HG02885 (cell line): Measurements from ENCODE around the gene ATXN2L.
"Not testable (repeated sequence)": the region's sequence is repeated elsewhere in the genome, so short reads cannot be mapped to it uniquely, and the experiment has no call there.

Experiments used
- ATAC-seq: cut with Tn5 transposase; IDR thresholded peaks from one replicate; pipeline ENCODE4 v1.9.1; 2021; ENCODE audit warnings: mild to moderate bottlenecking; ENCODE audit not compliant: unreplicated experiment, poor library complexity

Gene ATXN2L

GRCh38 chr16:28866454-28866804, 43.6 kb downstream of the ATXN2L start:
- no peak for ATAC-seq

DNA sequence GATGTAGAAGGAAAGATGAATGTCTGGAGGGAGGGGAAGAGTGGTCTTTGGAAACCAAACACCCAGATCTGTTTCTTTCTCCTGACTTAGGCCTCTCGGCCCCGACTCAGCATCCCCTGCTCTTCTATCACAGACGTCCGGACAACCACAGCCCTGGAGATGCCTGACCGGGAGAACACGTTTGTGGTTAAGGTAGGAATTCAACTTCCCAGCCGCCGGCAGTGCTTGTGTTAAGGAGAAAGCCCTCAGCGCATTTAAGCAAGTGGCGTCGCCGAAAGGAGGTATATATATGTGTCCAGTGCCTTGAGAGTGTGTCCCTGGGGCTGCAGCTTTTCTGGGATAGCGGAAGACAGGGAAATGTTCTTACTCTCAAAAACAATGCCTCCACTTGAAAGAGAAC, 44.4 kb downstream of the ATXN2L start:
- ATAC-seq = no peak

DNA sequence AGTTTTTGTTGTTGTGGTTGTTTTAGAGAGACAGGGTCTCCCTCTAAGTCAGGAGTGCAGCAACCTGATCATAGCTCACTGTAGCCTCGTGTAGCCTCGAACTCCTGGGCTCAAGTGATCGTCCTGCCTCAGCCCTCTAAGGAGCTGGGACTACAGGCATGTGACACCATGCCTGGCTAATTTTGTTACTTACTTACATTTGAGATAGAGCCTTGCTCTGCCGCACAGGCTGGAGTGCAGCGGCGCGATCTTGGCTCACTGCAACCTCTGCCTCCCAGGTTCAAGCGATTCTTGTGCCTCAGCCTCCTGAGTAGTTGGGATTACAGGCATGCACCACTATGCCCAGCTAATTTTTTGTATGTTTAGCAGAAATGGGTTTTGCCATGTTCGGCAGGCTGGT, 44.8 kb downstream of the ATXN2L start:
- not testable (repeated sequence) for ATAC-seq

DNA sequence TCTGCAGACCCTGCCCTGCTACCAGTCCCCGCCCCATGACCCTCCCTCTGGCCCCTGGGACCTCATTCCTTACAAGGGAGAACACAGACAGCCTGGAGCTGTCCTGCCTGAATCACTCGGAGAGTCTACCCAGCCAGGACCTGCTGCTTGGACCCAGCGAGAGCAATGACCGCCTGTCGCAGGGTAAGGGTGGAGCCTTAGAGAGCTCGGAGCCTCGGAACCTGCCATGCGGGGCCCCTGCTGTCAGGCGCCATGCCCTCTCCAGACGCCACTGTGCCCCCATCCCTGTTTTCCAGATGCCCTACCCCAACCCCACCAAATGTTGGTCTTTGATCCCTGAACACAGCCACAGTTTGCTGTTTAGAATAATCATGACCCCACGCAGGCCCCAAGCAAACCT, 46.4 kb downstream of the ATXN2L start:
- no peak for ATAC-seq

DNA sequence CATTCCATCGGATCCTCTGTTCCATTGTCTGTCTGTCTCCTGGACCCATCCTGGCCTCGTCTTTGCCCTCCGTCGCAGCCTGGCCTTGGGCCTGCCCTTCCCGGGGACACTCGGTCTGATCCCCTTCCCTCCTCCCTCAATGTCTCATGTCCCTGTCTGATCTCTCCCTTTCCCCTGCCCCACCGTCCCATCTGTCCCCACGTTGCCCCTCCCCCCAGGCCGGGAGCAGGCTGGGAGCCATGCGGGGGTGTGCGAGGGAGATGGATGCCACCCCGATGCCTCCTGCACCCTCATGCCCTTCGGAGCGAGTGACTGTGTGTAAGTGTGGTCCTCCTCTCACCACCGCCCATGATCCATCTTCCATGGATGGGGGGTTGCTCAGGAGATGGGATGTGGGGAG, 50.2 kb downstream of the ATXN2L start:
- no peak for ATAC-seq

DNA sequence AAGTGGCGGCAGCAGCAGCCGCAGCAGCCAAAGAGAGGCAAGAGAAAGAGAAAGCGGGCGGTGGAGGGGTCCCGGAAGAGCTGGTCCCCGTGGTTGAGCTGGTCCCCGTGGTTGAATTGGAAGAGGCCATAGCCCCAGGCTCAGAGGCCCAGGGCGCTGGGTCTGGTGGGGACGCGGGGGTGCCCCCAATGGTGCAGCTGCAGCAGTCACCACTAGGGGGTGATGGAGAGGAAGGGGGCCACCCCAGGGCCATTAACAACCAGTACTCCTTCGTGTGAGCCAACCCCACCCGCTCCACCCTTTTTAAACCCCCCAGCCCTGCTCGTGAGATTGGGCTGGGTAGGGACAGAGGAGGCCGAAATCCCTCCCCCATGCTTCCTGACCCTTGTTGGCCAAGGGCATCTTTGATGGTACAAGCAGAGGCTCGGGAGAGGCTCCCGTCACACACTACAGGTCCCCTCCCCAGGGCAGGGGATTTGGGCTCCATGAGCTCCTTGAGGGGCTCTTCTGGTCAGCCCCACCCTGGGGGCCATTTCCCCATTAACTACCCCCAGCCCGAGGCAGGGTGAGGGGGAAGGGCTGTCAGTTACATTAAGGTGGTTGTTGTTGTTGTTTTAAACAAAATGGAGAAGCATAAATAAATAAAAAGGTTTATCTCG, 50.9 kb downstream of the ATXN2L start:
- ATAC-seq = no peak

DNA sequence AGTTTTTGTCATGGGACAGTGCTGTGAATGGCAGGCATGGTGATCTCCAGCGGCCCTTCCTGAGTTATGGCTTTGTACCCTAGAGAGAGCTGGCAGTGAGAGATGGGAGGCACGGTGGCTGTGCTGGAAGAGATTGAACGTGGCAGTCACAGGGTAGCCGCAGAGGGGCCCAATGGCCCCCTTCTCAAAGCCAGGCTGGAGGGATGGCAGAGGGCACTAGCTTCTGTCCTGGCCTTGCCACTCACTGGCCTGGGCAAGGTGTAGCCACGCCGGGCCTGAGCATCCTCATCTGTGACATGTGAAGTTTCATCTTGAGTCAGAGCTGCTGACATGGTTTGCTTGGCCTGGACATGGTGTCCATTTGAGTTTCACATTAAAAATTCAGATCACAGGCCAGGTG, 51.6 kb downstream of the ATXN2L start:
- no peak for ATAC-seq

DNA sequence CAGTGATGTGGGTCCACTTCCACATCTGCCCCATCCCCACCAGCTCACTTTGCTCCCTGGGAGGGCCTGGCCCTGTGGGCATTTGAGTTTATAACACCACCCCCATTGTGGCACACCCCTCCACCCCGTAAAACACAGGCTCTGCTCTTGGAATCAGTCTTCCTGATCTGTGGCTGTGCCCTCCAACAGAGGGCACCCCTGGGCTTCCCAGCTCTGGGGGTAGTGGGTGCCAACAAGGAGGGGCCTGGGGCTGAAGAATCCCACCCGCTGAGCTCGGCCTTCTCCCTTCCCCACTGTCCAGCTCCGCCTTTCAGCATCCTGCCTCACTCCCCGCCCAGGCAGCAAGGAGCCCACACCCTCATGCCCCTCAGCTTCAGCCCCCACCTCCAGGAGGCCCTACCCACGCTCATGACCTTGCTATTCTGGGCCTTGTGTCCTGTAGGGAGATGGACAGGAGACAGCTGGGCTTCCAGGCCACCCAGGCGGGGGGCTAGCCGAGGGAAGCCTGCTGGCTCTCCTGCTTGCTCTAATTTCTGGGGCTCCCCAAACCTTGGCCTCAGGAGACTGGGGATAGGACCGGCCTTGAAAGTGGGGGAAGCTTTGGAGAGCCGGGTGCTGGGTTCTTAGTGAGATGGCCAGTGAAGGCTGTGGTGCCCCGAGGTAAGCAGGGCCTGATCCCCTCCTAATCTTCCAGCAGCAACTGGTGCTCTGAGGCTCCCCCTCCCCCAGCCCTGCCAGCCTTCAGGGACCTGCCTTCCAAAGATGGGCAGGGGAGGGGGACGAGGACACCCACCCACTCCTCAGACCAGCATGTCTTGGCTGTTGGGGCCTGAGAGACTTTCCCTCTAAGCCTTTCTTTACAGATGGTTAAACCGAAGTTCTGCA, 52.6 kb downstream of the ATXN2L start:
- no peak for ATAC-seq

DNA sequence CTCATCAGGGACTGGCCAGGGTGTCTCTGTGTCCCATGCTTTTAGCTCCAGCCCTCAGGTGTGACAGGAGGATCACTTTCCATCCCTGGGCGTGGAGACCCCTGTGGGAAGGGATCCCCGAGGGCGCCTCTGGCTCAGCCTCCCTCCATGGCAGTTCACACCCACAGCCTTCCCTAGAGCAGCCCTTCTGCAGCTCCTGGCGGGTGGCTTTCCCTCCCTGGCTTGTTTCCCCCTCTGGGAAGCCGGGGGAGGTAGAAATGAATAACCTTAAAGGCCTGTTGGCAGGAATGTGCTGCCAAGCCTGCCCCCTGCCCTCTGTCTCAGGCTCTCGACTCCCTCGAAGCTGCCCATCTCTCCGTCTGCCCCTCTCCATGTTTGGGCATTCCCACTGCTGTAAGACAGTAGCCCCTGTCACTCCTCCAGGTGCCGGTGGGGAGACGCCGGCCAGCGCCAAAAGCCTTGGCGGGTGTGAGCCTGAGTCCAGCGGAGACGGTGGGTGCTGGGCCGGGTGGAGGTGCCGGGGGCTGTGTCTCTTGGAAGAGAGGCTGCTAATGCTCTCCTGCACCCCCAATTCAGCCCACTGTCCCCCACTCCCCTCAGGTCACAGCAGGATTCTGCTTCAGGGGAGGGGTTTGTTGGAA, 53.3 kb downstream of the ATXN2L start:
- ATAC-seq = no peak

- no peak for ATAC-seq
Observed at GRCh38 chr16:28876973-28877654, 54.3 kb downstream of the ATXN2L start.

- no peak for ATAC-seq
Observed at GRCh38 chr16:28877655-28878000, 54.8 kb downstream of the ATXN2L start.

GRCh38 chr16:28878083-28878926, 55.5 kb downstream of the ATXN2L start, which contains the start of gene ATP2A1:
ATP2A1 (plus strand) TSS chr16:28878488; CDS start chr16:28878672, 184 bp downstream.
- ATAC-seq = no peak

DNA sequence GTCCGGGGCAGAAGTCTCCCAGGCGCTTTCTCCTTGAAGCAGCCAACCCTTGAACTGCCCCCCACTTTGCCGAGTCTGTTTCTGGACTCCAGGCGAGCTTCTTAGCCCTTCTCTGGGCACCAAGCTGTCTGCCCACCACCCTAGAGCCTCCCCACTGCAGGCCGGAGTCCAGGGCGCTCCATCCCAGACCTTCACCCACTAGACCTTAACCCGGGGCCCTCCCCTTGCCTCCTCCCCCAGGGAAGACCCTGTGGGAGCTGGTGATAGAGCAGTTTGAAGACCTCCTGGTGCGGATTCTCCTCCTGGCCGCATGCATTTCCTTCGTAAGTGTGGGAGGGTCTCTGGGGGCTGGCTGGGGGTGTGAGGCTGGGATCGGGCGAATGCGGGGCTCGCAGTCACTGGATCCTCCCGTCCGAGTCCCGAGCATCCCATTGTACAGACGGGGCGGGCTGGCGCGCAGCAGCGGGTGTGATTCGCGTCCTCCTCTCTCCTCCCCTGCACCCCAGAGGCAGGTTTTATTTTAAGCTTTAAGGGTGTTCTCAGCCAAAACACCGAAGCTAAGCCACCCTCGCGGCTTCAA, 56.6 kb downstream of the ATXN2L start:
- ATAC-seq = peak; percentile 41

DNA sequence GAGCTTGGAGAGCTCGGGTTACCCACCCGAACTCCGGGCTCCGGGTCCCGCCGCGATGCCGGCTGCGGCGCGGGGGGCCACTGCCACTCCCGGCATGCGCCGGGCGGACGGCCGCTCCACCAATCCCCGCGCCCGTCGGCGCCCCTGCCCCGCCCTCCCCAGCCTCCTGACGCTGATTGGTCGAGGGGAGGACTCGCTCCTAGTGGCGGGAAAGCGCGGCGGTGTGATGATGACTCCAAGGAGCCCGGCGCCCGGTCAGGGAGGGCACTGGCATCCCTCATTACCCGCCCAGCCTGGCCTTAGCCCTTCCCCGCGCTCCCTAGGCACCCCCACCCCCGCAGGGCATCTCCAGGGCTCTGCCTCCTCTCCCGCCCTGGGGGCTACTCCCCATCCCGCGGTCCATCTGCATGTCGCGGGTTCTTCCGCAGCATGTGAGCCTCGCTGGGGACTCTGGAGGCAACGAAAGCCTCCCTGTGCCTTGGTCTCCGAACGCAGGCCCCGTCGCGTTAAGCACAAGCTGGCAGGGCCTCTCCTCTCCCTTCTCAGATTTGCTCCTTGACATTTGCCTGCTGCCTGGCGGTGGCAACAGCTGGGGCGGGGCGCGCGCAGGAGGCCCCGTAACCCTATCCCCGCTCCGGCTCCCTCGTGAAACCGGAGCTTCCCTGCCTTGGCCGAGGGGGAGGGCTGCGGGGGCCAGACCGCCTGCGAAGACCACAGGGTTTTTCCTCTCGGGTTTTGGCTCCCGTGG, 57.2 kb downstream of the ATXN2L start:
- ATAC-seq = peak; percentile 91

DNA sequence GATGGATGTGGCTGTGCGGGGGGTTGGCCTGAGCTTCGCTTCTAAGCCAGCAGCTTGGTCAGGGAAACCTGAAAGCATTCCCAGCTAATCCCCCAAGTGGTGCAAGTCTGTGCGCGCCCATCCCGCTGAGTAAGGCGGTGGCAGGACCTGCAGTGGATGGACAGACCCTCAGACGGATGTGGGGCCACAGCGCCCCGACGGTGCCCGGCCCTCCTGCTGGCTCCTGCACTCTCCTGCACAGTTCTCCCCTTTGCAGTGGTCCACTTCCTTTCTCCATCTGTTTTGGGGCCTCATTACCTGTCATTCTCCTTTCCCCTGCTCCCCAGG, 57.8 kb downstream of the ATXN2L start:
- no peak for ATAC-seq

- no peak for ATAC-seq
Observed at GRCh38 chr16:28880955-28881354, 58.2 kb downstream of the ATXN2L start.

DNA sequence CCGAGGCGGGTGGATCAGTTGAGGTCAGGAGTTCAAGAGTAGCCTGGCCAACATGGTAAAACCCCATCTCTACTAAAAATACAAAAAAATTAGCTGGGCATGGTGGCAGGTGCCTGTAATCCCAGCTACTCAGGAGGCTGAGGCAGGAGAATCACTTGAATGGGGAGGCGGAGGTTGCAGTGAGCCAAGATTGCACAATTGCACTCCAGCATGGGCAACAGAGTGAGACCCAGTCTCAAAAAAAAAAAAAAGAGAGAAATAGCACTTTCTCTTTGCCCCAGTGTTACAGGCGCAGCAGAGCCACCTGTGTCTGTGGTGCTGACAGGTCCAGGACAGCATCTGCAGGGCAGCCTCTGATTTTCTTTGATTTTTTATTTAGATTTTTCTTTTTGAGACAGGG, 58.8 kb downstream of the ATXN2L start:
- ATAC-seq = not testable (repeated sequence)

GRCh38 chr16:28882551-28883160, 59.9 kb downstream of the ATXN2L start:
- no peak for ATAC-seq
